Spinal cord (tissue), 10 donors: ENCODE data around the gene CACNA1G. TPM values are rescaled to one million over a fixed set of nuclear protein-coding genes. Genes with fewer than 3 reads are reported as not detected.

Experiments
- DNase-seq, 6 donors: peaks; one replicate each; pipeline versions ENCODE4 v3.0.0 to v3.0.0-alpha.2; 2013 to 2015; ENCODE audit warnings: low spot score in 6 of 6, low read depth in 4 of 6
- H3K27ac ChIP-seq: one replicate; pipeline ENCODE4 v1.5.1; 2013; ENCODE audit warnings: low read depth, low read length, control low read depth
- H3K27me3 ChIP-seq: one replicate; pipeline ENCODE4 v1.6.1; 2013; ENCODE audit warnings: low read length; ENCODE audit not compliant: control insufficient read depth, insufficient read depth
- H3K36me3 ChIP-seq: one replicate; pipeline ENCODE4 v1.6.1; 2013; ENCODE audit warnings: low read length; ENCODE audit not compliant: control insufficient read depth, insufficient read depth
- H3K4me1 ChIP-seq: one replicate; pipeline ENCODE4 v1.6.1; 2013; ENCODE audit warnings: low read length; ENCODE audit not compliant: control insufficient read depth, insufficient read depth
- H3K4me3 ChIP-seq: one replicate; pipeline ENCODE4 v1.5.1; 2013; ENCODE audit warnings: low read depth, low read length, control low read depth
- H3K9me3 ChIP-seq: one replicate; pipeline ENCODE4 v1.6.1; 2013; ENCODE audit warnings: low read length; ENCODE audit not compliant: control insufficient read depth, insufficient read depth
- WGBS: methylation state at CpG from one replicate; pipeline ENCODE4 v1.1.5; 2013; ENCODE audit warnings: missing lambda C conversion rate; ENCODE audit not compliant: insufficient coverage; 5-methylcytosine and 5-hydroxymethylcytosine counted together
- polyA plus RNA-seq, 2 donors: library from polyadenylated mRNA; unstranded; fragments of 120-200 nt; gene quantifications; one replicate each; pipeline ENCODE4 v1.2.1, GENCODE V29; 2013; ENCODE audit not compliant: insufficient read length in 2 of 2
- total RNA-seq, 2 donors: library from RNA; depleted of rRNA in 1 of 2; stranded (reverse); fragments of 120-200 nt in 1 of 2; fragments of >200 nt in 1 of 2; gene quantifications; one replicate each; pipeline versions ENCODE4 v1.2.3 to v1.2.4, GENCODE V29; 2013 to 2014
- donor health status: healthy.

Gene CACNA1G
- total and polyA plus RNA-seq, 4 donors = 10.6 to 37.6 (median 23.2) TPM

DNA sequence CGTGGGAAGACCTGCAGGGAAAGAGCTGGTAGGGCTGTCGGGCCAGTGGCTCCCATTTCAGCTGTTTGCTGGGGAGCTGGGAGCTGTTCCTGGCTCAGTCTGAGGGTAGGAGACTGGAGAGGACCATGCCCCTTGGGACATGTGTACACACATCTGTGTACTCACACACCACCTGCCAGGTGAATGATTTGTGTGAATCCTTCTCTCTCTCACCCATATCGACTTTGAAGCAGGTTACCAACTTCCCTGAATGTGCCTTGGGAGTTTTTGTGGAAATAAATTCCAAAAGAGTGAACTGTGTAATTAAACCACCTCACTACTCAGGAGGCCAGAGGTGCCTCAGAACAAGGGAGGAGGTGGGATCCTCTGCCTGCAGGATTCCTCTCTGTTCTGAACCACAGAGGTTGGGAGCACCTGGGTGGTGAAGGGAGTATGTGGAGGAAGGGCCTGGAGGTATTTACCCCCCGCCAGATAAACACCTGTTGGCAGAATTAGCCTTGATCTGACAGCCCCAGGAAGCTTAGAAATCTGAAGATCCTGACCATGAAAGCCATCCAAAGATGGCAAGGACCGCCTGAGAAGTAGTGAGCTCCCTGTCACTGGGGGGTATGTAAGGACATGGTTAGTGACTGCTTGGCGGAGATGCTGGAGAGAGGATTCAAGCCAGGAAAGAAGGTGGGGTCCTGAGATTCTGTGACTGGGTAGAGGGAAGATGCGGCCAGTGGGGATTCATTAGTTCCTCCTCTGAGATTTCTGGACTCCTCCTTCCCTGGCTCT is 77.5 kb downstream of the CACNA1G start:
- H3K4me3 ChIP-seq = no peak overlapping the region
- H3K9me3 ChIP-seq = no peaks in the 10 kb centered on the region
- no peak for DNase-seq
- 92% methylated on average over 6 of the region's 7 CpGs for WGBS
- H3K27ac ChIP-seq = no peak overlapping the region
- peaks cover 48% of the 10 kb centered on the region for H3K4me1 ChIP-seq
- no peaks in the 10 kb centered on the region for H3K36me3 ChIP-seq
- peaks cover 45% of the 10 kb centered on the region for H3K27me3 ChIP-seq

DNA sequence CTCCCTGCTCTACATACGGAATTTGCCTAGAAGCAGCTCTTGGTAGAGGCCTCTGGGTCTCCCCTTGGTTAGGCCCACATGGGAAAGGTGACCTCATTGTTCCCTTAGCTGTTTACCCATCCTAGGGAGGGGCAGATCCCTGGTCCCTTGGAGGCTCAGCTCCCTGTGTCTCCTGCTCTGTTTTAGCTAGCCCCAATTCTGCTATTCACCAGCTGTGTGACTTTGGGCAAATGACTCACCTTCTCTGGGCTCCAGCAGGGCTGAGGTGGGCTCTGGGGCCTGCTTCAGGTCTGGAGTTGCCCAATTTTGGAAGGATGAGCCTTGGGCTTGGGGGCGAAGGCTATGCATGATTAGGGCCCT is 78.1 kb downstream of the CACNA1G start:
- Histone ChIP-seq H3K27me3 (peaks cover 40% of the 10 kb centered on the region), H3K4me1 (peaks cover 48% of the 10 kb centered on the region), H3K4me3 (no peak overlapping the region), H3K9me3 (no peaks in the 10 kb centered on the region), H3K36me3 (no peaks in the 10 kb centered on the region), H3K27ac (no peak overlapping the region)
- 95% methylated on average over 2 of the region's 2 CpGs for WGBS
- no peak for DNase-seq

DNA sequence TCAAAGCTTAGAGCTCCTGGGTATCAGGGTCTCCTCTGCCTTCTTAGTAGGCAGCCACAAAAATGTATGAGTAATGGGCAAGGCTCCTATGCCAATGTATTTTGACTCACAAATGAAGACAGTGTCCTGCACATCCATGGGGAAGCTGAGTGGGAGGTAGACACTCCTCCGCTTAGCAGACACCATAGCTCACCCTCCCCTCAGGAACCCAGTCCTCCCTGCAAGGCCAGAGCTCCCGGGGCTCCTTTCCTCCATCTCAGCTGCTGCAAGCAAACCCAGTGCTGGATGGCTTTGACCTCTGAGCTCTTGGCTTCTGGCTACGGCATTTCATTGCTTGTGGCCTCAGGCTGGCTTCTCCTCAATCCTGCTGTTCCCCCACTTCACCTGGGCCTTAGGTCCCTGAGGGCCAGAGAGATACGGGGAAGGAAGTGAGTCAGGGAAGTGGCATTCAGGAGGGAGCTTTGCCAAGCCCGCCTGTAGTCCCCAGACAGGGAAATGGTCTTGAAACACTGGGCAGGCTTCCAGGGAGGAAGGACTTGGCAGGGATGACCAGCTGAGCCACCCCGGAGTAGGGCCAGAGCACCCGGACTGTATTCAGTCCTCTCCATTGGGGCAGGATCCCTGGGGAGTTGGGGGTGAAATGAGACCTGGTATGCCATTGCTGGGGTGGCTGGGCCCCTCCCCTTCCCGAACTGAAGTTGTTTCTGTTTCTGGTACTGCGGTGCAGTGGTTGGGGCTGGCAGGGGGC is 78.6 kb downstream of the CACNA1G start:
- no peak overlapping the region for H3K4me3 ChIP-seq
- peaks cover 48% of the 10 kb centered on the region for H3K4me1 ChIP-seq
- no peaks in the 10 kb centered on the region for H3K36me3 ChIP-seq
- H3K27me3 ChIP-seq = peaks cover 34% of the 10 kb centered on the region
- DNase-seq = peak in 5 of 6 donors; percentile 64 to 92 (median 75)
- no peaks in the 10 kb centered on the region for H3K9me3 ChIP-seq
- no peak overlapping the region for H3K27ac ChIP-seq
- WGBS = 12% methylated on average over 5 of the region's 9 CpGs

DNA sequence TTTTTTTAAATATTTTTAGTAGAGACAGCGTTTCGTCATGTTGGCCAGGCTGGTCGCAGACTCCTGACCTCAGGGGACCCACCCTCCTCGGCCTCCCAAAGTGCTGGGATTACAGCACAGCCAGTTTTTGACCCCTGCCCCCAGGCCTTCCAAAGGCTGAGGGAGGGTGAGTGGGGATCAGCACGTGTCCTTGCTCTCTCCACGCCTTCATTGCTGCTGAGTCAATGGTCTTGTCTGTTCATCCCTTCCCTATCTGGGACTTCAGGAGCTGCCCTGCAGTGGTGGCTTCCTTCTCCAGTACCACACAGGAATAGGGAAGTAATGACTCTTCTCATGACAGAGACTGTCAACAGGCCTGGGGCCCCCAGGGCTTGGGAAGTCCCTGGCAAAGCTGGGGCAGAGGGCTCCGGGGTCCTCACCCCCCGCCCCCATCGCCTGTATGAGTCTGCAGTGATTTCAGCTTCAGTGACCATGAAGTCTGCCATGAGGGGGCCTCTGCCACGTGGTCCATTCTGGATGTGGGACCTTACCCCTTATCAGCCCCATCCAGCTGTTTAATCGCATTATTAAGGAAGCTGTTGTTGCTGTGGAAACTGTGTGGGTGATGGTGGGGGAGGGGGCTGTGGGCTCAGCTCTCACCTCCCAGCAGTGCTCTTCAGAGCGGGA is 80.3 kb downstream of the CACNA1G start:
- H3K4me1 ChIP-seq = peaks cover 37% of the 10 kb centered on the region
- DNase-seq = peak in 1 of 6 donors; percentile 67
- H3K4me3 ChIP-seq = no peak overlapping the region
- no peak overlapping the region for H3K27ac ChIP-seq
- H3K36me3 ChIP-seq = no peaks in the 10 kb centered on the region
- H3K27me3 ChIP-seq = peaks cover 17% of the 10 kb centered on the region
- 82% methylated on average over 5 of the region's 12 CpGs for WGBS
- no peaks in the 10 kb centered on the region for H3K9me3 ChIP-seq

DNA sequence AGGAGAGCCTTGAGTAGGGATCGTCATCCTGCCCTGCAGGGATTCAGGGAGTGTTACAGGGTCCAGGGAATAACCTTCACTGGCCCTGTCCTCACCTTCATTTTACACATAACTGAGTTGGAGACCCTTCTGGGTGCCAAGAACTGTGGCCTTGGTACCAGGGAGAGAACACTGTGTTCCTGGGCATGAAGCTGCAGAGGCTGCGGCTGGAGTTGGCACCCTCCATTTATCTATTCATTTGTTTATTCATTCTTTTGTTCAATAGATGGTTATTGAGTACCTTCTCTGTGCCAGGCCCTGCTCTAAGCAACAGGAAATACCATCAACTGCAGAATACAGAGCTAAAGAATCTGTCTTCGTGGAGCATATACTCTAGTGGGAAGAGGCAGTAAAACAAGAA is 80.8 kb downstream of the CACNA1G start:
- H3K9me3 ChIP-seq = no peaks in the 10 kb centered on the region
- DNase-seq = peak in 1 of 6 donors; percentile 47
- WGBS = 13% methylated on average over 2 of the region's 3 CpGs
- no peaks in the 10 kb centered on the region for H3K36me3 ChIP-seq
- H3K27ac ChIP-seq = no peak overlapping the region
- H3K4me3 ChIP-seq = no peak overlapping the region
- peaks cover 12% of the 10 kb centered on the region for H3K27me3 ChIP-seq
- peaks cover 37% of the 10 kb centered on the region for H3K4me1 ChIP-seq

DNA sequence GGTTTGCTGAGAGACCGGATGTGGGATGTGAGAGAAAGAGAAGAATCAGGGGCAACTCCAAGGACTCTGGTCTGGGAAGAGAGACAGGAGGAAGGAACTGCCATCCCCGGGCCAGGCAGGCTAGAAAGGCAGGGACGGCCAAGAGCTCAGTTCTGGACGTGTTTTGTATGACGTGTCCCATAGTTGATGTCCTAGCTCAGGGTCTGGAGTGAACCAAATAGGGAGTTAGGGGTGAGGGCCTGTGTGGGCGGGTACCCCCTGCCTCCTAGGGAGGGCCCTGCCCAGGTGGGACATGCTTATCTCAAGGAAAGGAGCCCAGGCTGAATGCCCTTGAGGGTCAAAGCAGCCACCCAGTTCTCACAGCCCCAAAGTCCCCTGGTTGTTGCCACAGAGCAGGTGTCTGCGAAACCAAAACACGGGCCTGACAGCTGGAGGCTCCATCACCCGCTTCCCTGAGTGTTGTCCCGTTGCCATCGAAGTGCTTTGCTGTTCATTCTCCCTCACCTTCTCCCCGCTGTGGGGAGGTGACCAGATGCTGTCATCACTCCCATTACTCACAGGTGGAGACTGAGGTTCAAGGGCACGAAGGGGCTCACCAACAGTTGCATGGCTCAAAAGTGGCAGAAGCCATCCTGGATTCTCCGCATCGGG is 81.7 kb downstream of the CACNA1G start:
- Histone ChIP-seq H3K9me3 (no peaks in the 10 kb centered on the region), H3K27me3 (peaks cover 4% of the 10 kb centered on the region), H3K4me1 (peaks cover 37% of the 10 kb centered on the region), H3K4me3 (no peak overlapping the region), H3K36me3 (no peaks in the 10 kb centered on the region), H3K27ac (no peak overlapping the region)
- WGBS = 90% methylated on average over 15 of the region's 15 CpGs
- DNase-seq = no peak

DNA sequence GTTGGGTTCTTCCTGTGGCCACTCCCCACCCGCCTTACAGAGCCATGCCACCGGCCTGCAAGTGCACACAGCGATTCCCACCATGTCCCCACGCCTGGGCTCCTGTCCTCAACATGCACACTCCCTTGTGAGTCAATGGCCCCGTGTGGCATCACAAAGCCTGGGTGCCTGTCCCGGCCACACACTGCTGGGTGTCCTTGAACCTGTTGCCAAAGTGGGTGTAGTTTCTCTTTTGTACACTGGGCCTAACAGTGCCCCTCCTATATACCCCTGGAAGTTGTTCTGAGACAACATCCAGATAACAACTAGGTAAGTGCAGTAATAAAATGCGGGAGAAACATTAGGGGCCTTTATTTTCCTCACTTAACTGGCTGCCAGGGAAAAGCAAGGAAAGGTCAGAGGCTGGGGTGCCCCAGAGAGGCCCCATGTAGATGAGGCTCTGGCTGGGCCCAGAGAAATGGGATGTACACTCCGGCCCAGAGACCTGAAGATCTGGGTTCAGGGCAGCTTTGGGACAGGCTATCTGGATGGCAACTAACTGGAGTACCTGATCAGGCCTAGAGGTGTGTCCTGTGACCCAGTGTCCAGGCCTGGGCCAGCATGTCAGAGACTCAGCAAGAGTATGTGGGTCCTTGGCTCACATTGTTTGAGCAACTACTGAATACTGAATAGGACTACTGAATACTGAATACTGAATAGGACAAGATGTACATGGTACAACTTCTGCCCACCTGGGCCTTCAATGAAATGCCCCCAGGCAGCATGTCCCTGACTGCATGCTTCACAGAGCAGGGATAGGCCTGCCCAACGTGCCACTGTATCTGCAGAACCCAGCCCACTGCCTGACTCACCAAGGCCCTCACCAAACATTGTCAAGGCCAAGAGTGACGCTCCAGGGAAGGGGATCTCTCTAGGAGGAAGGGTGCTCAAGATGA is 82.5 kb downstream of the CACNA1G start:
- WGBS = 84% methylated on average over 8 of the region's 10 CpGs
- no peak for DNase-seq

DNA sequence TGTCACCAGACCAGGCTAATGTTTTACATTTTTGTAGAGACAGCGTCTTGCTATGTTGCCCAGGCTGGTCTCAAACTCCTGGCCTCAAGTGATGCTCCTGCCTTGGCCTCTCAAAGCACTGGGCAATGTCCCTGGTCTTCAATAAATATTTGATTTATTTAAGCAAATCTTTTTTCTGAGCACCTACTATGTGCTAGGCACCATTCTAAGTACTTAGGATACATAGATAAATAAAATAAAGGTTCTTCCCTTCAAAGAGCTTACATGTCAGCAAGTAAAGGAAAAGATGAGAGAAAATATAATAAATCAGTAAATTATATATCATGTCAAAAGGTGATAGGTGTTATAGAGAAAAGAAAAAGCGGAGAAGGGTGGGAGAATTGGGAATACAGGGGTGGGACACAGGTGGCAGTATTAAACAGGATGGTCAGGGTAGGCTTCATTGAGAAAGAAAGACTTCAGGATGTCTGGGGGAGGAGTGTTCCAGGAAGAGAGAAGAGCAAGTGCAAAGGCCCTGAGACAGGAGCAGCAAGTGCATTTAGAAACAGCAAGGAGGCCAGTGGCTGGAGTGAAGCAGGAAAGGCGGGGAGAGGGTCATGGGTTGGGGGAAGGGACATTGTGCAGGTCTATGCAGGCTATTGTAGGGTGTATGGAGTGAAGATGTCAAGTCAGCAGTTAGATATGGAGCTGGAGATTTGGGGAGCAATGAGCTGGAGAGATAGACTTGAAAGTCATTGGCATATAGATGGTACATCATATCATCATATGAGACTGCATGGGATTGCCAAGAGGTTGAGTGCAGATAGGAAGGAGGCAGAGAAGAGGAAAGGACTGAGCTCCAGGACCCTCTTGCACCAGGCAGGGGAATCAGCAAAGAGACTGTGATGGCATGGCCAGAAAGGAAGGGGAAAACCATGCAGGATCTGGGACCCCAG is 85.5 kb downstream of the CACNA1G start:
- no peaks in the 10 kb centered on the region for H3K36me3 ChIP-seq
- DNase-seq = no peak
- H3K4me3 ChIP-seq = no peak overlapping the region
- peaks cover 14% of the 10 kb centered on the region for H3K4me1 ChIP-seq
- H3K9me3 ChIP-seq = no peaks in the 10 kb centered on the region
- 92% methylated on average over 3 of the region's 3 CpGs for WGBS
- no peaks in the 10 kb centered on the region for H3K27me3 ChIP-seq
- H3K27ac ChIP-seq = no peak overlapping the region

More for the DNA sequence above, 82.5 kb downstream of the CACNA1G start:
- Histone ChIP-seq H3K4me3 (no peak overlapping the region), H3K27me3 (peaks cover 2% of the 10 kb centered on the region), H3K9me3 (no peaks in the 10 kb centered on the region), H3K27ac (no peak overlapping the region), H3K4me1 (peaks cover 37% of the 10 kb centered on the region), H3K36me3 (no peaks in the 10 kb centered on the region)
